HEK293 (cell line): ENCODE results near the gene DICER1.

Experiments
- CTCF ChIP-seq: fragments of 450-650 bp; formaldehyde crosslinking; IDR thresholded peaks from 2 replicates; pipeline ENCODE4 v1.5.1; 2016; ENCODE audit warnings: missing biosample characterization, missing genetic modification characterization
- KLF9 ChIP-seq: fragments of 450-650 bp; formaldehyde crosslinking; IDR thresholded peaks from 2 replicates; pipeline ENCODE4 v1.5.1; 2016; ENCODE audit warnings: missing biosample characterization, missing genetic modification characterization, low read depth
- TSHZ1 ChIP-seq: fragments of 450-650 bp; formaldehyde crosslinking; IDR thresholded peaks from 2 replicates; pipeline ENCODE4 v1.5.1; 2016; ENCODE audit warnings: missing biosample characterization, missing genetic modification characterization, borderline replicate concordance
- ZNF26 ChIP-seq: fragments of 450-650 bp; formaldehyde crosslinking; IDR thresholded peaks from 2 replicates; pipeline ENCODE4 v1.5.1; 2016; ENCODE audit warnings: missing biosample characterization, missing genetic modification characterization
- ZNF561 ChIP-seq: fragments of 450-650 bp; IDR thresholded peaks from 2 replicates; pipeline ENCODE4 v1.5.1; 2018; ENCODE audit warnings: missing biosample characterization, missing genetic modification characterization, borderline replicate concordance
- ZNF621 ChIP-seq: fragments of 450-650 bp; formaldehyde crosslinking; IDR thresholded peaks from 2 replicates; pipeline ENCODE4 v1.5.1; 2017; ENCODE audit warnings: missing biosample characterization, missing genetic modification characterization
- ZNF830 ChIP-seq: fragments of 450-650 bp; IDR thresholded peaks from 2 replicates; pipeline ENCODE4 v1.5.0; 2018; ENCODE audit warnings: missing biosample characterization, missing genetic modification characterization, low read depth, mild to moderate bottlenecking, moderate library complexity
- ZSCAN23 ChIP-seq: fragments of 450-650 bp; formaldehyde crosslinking; IDR thresholded peaks from 2 replicates; pipeline ENCODE4 v1.5.1; 2016; ENCODE audit warnings: missing biosample characterization, missing genetic modification characterization

- TF ChIP-seq ZNF26, result no peak
- no peak for TF ChIP-seq CTCF (tag by site-specific recombination)
- TF ChIP-seq ZSCAN23 (tag by site-specific recombination), result no peak
- TF ChIP-seq ZNF621 (tag by site-specific recombination), result no peak
- no peak for TF ChIP-seq TSHZ1
- no peak for TF ChIP-seq KLF9 (tag by site-specific recombination)
- no peak for TF ChIP-seq ZNF830
- no peak for TF ChIP-seq ZNF561 (tag by site-specific recombination)
Measured at GRCh38 chr14:95190346-95190840, 33.1 kb upstream of the DICER1 start.
